SK-N-SH (cell line): ENCODE results near the gene ICA1. TPM values are rescaled to one million over a fixed set of nuclear protein-coding genes. Genes with fewer than 3 reads are reported as not detected.

Experiments
- CTCF ChIA-PET: fragments of 300-600, 350-600 bp; formaldehyde crosslinking; extraction: SDS; loops from one replicate; lab custom pipeline; 2021; lab: Yijun Ruan, JAX
- POLR2A ChIA-PET: fragments of 350-600 bp; sonication (Branson Sonifier 250); formaldehyde crosslinking; extraction: SDS; loops from one replicate; lab custom pipeline; 2020; ENCODE audit warnings: antibody characterized with exemption, inconsistent platforms; lab: Yijun Ruan, JAX
- DNase-seq: peaks from one replicate; pipeline ENCODE4 v3.0.0; 2012
- H2AFZ ChIP-seq: fragments of 200-600 bp; sonication (generic); 2 replicates; pipeline ENCODE4 v1.8.1; 2016; ENCODE audit warnings: antibody characterized with exemption, mild to moderate bottlenecking, low read depth
- H3F3A ChIP-seq: fragments of 200-600 bp; sonication (generic); replicated peaks from 2 replicates; pipeline ENCODE3; 2016; ENCODE audit warnings: antibody characterized with exemption, mild to moderate bottlenecking; ENCODE audit not compliant: insufficient read depth
- H3K27ac ChIP-seq, 2 experiments: fragments of 200-500 bp in 1 of 2; fragments of 200-600 bp in 1 of 2; sonication (Bioruptor generic) in 1 of 2; sonication (generic), shearing (Covaris generic) in 1 of 2; 2 replicates each; pipeline versions ENCODE4 v1.5.1 to v1.6.1; 2014 to 2016; ENCODE audit warnings: low read depth in 2 of 2, inconsistent platforms in 1 of 2, low read length in 1 of 2, mild to moderate bottlenecking in 1 of 2, mixed read lengths in 1 of 2
- H3K27me3 ChIP-seq: fragments of 200-600 bp; sonication (generic), shearing (Covaris generic); 2 replicates; pipeline ENCODE4 v1.6.1; 2016; ENCODE audit warnings: mixed run types; ENCODE audit not compliant: insufficient read depth
- H3K36me3 ChIP-seq, 2 experiments: fragments of 200-500 bp in 1 of 2; fragments of 200-600 bp in 1 of 2; sonication (Bioruptor generic) in 1 of 2; sonication (generic) in 1 of 2; replicated peaks in 1 of 2; 2 replicates each; pipeline versions ENCODE3 to v1.5.1; 2014 to 2016; ENCODE audit warnings: low read length in 1 of 2, mild to moderate bottlenecking in 1 of 2; ENCODE audit not compliant: insufficient read depth in 2 of 2, control insufficient read depth in 1 of 2
- H3K4me1 ChIP-seq, 2 experiments: fragments of 200-500 bp in 1 of 2; fragments of 200-600 bp in 1 of 2; sonication (Bioruptor generic) in 1 of 2; sonication (generic), shearing (Covaris generic) in 1 of 2; 2 replicates each; pipeline versions ENCODE4 v1.5.1 to v1.6.1; 2014 to 2016; ENCODE audit warnings: low read depth in 1 of 2, low read length in 1 of 2, mixed run types in 1 of 2; ENCODE audit not compliant: insufficient read depth in 2 of 2, control insufficient read depth in 1 of 2
- H3K4me2 ChIP-seq: fragments of 200-600 bp; sonication (generic), shearing (Covaris generic); 2 replicates; pipeline ENCODE4 v1.6.1; 2017; ENCODE audit warnings: mixed run types
- H3K4me3 ChIP-seq, 2 experiments: fragments of 200-500 bp in 1 of 2; fragments of 200-600 bp in 1 of 2; sonication (Bioruptor generic) in 1 of 2; sonication (generic), shearing (Covaris generic) in 1 of 2; 2 replicates each; pipeline versions ENCODE4 v1.5.1 to v1.8.1; 2014 to 2016; ENCODE audit warnings: low read depth in 2 of 2, inconsistent platforms in 1 of 2, low read length in 1 of 2, mild to moderate bottlenecking in 1 of 2, mixed read lengths in 1 of 2, moderate library complexity in 1 of 2
- H3K79me2 ChIP-seq: fragments of 200-600 bp; sonication (generic); 2 replicates; pipeline ENCODE4 v1.8.1; 2017; ENCODE audit warnings: mild to moderate bottlenecking; ENCODE audit not compliant: insufficient read depth
- H3K9ac ChIP-seq: fragments of 200-600 bp; sonication (generic); 2 replicates; pipeline ENCODE4 v1.6.1; 2017; ENCODE audit warnings: mixed run types
- H3K9me2 ChIP-seq: fragments of 200-600 bp; sonication (generic); 2 replicates; pipeline ENCODE4 v1.6.1; 2017; ENCODE audit warnings: mixed run types
- H3K9me3 ChIP-seq: fragments of 200-600 bp; sonication (generic); 2 replicates; pipeline ENCODE4 v1.6.1; 2017; ENCODE audit warnings: mixed run types, mild to moderate bottlenecking, moderate library complexity
- H4K20me1 ChIP-seq: fragments of 200-600 bp; sonication (generic); 2 replicates; pipeline ENCODE4 v1.6.1; 2017; ENCODE audit warnings: mild to moderate bottlenecking, mixed run types; ENCODE audit not compliant: insufficient read depth
- CHD2 ChIP-seq: fragments of 150-350 bp; IDR thresholded peaks from 2 replicates; pipeline ENCODE4 v1.6.1; 2018; ENCODE audit warnings: low read length; ENCODE audit not compliant: partially characterized antibody
- EZH2phosphoT487 ChIP-seq: fragments of 200-600 bp; sonication (generic); IDR thresholded peaks from 2 replicates; pipeline ENCODE4 v1.6.1; 2017; ENCODE audit warnings: low read depth, mixed run types, mild to moderate bottlenecking, antibody characterized with exemption, moderate library complexity, borderline replicate concordance
- FOXM1 ChIP-seq: IDR thresholded peaks from 2 replicates; pipeline ENCODE4 v1.4.0; 2012; ENCODE audit warnings: low read depth, mild to moderate bottlenecking
- GATA2 ChIP-seq: sonication (generic); formaldehyde crosslinking; IDR thresholded peaks from 2 replicates; pipeline ENCODE4 v1.5.0; 2020; ENCODE audit warnings: mild to moderate bottlenecking, missing genetic modification reagents
- MEF2A ChIP-seq: IDR thresholded peaks from 2 replicates; pipeline ENCODE4 v1.4.0; 2012; ENCODE audit warnings: low read depth, borderline replicate concordance
- NRF1 ChIP-seq: IDR thresholded peaks from 2 replicates; pipeline ENCODE4 v1.6.1; 2012; ENCODE audit warnings: low read depth, mild to moderate bottlenecking, low read length
- POLR2AphosphoS5 ChIP-seq: IDR thresholded peaks from 2 replicates; pipeline ENCODE4 v1.6.1; 2012; ENCODE audit warnings: low read depth, low read length
- RAD21 ChIP-seq: IDR thresholded peaks from 2 replicates; pipeline ENCODE4 v1.6.1; 2012; ENCODE audit warnings: mild to moderate bottlenecking, low read length
- TCF12 ChIP-seq: IDR thresholded peaks from 2 replicates; pipeline ENCODE4 v1.4.0; 2012
- YY1 ChIP-seq: IDR thresholded peaks from 2 replicates; pipeline ENCODE4 v1.4.0; 2012; ENCODE audit warnings: low read depth, mild to moderate bottlenecking
- WGBS: methylation state at CpG from one replicate; pipeline ENCODE4 v1.1.6; 2017; ENCODE audit warnings: low lambda C conversion rate; 5-methylcytosine and 5-hydroxymethylcytosine counted together
- polyA plus RNA-seq, 3 experiments: library from polyadenylated mRNA; depleted of rRNA; stranded (reverse); fragments of >200 nt; gene quantifications; 2 replicates each; pipeline ENCODE4 v1.2.3, GENCODE V29; 2012
- TF ChIP-seq, protein P1 (sequence below): IDR thresholded peaks from 2 replicates; pipeline ENCODE4 v1.6.1; 2012; ENCODE audit warnings: mild to moderate bottlenecking, low read depth, low read length, moderate library complexity
- TF ChIP-seq, protein P2 (sequence below): IDR thresholded peaks from 2 replicates; pipeline ENCODE4 v1.4.0; 2012; ENCODE audit warnings: low read depth
- TF ChIP-seq, protein P3 (sequence below): IDR thresholded peaks from 2 replicates; pipeline ENCODE4 v1.4.0; 2012; ENCODE audit warnings: low read depth, borderline replicate concordance
- TF ChIP-seq, protein P4 (sequence below): IDR thresholded peaks from 2 replicates; pipeline ENCODE4; 2012
- TF ChIP-seq, protein P5 (sequence below): fragments of 150-350 bp; IDR thresholded peaks from 2 replicates; pipeline ENCODE4 v1.6.1; 2017; ENCODE audit warnings: antibody characterized with exemption, low read length, low read depth, borderline replicate concordance

The ICA1 gene
- polyA plus RNA-seq, 1 of the 3 experiments (the other 2 are of a cell fraction) = 2.4 TPM

DNA sequence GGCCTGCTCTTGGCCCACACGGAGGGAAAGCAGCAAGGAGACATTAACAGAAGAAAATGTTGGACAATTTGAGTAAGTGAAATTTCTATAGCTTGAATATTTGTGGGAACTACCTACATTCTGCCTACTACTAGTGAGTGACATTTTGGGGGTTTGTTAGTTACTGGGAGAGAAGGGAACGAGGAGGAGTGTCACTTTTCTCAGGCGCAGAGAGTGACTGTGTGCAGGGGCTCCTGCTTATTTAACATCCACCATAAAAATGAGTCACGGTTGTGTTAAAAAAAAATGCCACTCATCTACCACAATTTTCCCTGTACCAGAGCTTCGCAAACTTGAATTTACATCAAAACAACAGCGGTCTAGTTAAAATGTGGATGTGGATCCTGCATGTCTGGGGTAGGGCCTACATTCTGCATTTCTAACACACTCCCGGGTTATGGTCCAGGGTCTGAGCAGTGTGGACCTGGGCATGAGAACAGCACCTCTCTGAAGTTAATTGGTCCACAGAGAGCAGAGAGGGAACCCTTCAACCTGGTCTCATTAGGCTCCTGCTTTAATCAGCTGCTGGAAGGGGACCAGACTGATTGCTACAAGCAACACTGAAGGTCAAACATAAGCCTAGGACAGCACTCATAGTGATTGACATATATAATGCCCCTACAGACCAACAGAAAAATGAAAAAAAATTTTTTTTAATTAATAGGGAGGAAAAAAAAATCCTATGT, 41.4 kb downstream of the ICA1 start:
- 74% methylated on average over 7 of the region's 7 CpGs for WGBS
- Histone ChIP-seq H3K4me1 (peaks cover 0 to 54% of the 10 kb centered on the region in 2 experiments; a peak in 2 of 4 replicates), H3K36me3 (peaks cover 0 to 69% of the 10 kb centered on the region in 2 experiments), H3K9me3 (no peaks in the 10 kb centered on the region), H3K9me2 (no peaks in the 10 kb centered on the region), H3K9ac (no peak overlapping the region), H3K4me3 (no peak overlapping the region), H2AFZ (no peak overlapping the region), H3K79me2 (no peaks in the 10 kb centered on the region), H3K27me3 (no peaks in the 10 kb centered on the region), H3K4me2 (no peak overlapping the region), H3K27ac (peak overlapping the region in 1 of 2 experiments; percentile 82; a peak in 2 of 4 replicates), H3F3A (no peaks in the 10 kb centered on the region), H4K20me1 (no peaks in the 10 kb centered on the region)
- ChIA-PET POLR2A (interaction anchor here (0.7 to 1.1 kb wide), 3 partner anchors 9 to 41 kb away, joined by 3 to 4 read pairs (median 3); partner anchors contain the start of gene ICA1), CTCF (interaction anchor here (0.8 to 6.1 kb wide), 8 partner anchors 9 to 626 kb away, joined by 3 to 36 read pairs (median 5); partner anchors contain the start of gene GLCCI1)
- TF ChIP-seq, protein P1, sequence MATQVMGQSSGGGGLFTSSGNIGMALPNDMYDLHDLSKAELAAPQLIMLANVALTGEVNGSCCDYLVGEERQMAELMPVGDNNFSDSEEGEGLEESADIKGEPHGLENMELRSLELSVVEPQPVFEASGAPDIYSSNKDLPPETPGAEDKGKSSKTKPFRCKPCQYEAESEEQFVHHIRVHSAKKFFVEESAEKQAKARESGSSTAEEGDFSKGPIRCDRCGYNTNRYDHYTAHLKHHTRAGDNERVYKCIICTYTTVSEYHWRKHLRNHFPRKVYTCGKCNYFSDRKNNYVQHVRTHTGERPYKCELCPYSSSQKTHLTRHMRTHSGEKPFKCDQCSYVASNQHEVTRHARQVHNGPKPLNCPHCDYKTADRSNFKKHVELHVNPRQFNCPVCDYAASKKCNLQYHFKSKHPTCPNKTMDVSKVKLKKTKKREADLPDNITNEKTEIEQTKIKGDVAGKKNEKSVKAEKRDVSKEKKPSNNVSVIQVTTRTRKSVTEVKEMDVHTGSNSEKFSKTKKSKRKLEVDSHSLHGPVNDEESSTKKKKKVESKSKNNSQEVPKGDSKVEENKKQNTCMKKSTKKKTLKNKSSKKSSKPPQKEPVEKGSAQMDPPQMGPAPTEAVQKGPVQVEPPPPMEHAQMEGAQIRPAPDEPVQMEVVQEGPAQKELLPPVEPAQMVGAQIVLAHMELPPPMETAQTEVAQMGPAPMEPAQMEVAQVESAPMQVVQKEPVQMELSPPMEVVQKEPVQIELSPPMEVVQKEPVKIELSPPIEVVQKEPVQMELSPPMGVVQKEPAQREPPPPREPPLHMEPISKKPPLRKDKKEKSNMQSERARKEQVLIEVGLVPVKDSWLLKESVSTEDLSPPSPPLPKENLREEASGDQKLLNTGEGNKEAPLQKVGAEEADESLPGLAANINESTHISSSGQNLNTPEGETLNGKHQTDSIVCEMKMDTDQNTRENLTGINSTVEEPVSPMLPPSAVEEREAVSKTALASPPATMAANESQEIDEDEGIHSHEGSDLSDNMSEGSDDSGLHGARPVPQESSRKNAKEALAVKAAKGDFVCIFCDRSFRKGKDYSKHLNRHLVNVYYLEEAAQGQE = no peak
- TF ChIP-seq MEF2A (no peak), EZH2phosphoT487 (no peak), TCF12 (no peak), YY1 (no peak), FOXM1 (no peak), RAD21 (no peak), CHD2 (no peak), POLR2AphosphoS5 (no peak), GATA2 (no peak), NRF1 (no peak)
- TF ChIP-seq, protein P2, sequence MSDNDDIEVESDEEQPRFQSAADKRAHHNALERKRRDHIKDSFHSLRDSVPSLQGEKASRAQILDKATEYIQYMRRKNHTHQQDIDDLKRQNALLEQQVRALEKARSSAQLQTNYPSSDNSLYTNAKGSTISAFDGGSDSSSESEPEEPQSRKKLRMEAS = no peak
- TF ChIP-seq, protein P3, sequence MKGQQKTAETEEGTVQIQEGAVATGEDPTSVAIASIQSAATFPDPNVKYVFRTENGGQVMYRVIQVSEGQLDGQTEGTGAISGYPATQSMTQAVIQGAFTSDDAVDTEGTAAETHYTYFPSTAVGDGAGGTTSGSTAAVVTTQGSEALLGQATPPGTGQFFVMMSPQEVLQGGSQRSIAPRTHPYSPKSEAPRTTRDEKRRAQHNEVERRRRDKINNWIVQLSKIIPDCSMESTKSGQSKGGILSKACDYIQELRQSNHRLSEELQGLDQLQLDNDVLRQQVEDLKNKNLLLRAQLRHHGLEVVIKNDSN = no peak
- TF ChIP-seq, protein P4, sequence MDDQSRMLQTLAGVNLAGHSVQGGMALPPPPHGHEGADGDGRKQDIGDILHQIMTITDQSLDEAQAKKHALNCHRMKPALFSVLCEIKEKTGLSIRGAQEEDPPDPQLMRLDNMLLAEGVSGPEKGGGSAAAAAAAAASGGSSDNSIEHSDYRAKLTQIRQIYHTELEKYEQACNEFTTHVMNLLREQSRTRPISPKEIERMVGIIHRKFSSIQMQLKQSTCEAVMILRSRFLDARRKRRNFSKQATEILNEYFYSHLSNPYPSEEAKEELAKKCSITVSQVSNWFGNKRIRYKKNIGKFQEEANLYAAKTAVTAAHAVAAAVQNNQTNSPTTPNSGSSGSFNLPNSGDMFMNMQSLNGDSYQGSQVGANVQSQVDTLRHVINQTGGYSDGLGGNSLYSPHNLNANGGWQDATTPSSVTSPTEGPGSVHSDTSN = no peak
- TF ChIP-seq, protein P5, sequence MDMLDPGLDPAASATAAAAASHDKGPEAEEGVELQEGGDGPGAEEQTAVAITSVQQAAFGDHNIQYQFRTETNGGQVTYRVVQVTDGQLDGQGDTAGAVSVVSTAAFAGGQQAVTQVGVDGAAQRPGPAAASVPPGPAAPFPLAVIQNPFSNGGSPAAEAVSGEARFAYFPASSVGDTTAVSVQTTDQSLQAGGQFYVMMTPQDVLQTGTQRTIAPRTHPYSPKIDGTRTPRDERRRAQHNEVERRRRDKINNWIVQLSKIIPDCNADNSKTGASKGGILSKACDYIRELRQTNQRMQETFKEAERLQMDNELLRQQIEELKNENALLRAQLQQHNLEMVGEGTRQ = no peak
- no peak for DNase-seq
